DND-41 (cell line): ENCODE data around the gene NTN1.

Experiments used
- ATAC-seq: fragments of 200-7000 bp; cut with Tn5 transposase; 3 replicates; pipeline ENCODE4 v1.9.1; 2021; ENCODE audit warnings: low read depth; ENCODE audit not compliant: insufficient read depth
- DNase-seq: peaks from one replicate; pipeline ENCODE4 v3.0.0-alpha.2; 2020
- H2AFZ ChIP-seq: 2 replicates; pipeline ENCODE4 v1.6.0; 2012; ENCODE audit warnings: low read depth, low read length
- H3K27ac ChIP-seq: 2 replicates; pipeline ENCODE4 v1.5.1; 2012; ENCODE audit warnings: low read length, inconsistent platforms
- H3K27me3 ChIP-seq: fragments of 200-600 bp; sonication (generic); 2 replicates; pipeline ENCODE4 v1.6.0; 2012; ENCODE audit warnings: low read length, mild to moderate bottlenecking, inconsistent platforms; ENCODE audit not compliant: insufficient read depth, poor library complexity
- H3K36me3 ChIP-seq: 2 replicates; pipeline ENCODE4 v1.5.1; 2012; ENCODE audit warnings: low read length, inconsistent platforms; ENCODE audit not compliant: insufficient read depth
- H3K4me1 ChIP-seq: 2 replicates; pipeline ENCODE4 v1.5.1; 2012; ENCODE audit warnings: mild to moderate bottlenecking, low read length; ENCODE audit not compliant: insufficient read depth
- H3K4me2 ChIP-seq: 2 replicates; pipeline ENCODE4 v1.6.0; 2012; ENCODE audit warnings: mild to moderate bottlenecking, moderate library complexity, low read length, inconsistent platforms; ENCODE audit not compliant: insufficient read depth
- H3K4me3 ChIP-seq, 2 experiments: fragments of 200-600 bp in 1 of 2; shearing (Covaris generic) in 1 of 2; 2 replicates each; pipeline ENCODE4 v1.5.1; 2012 to 2016; ENCODE audit warnings: inconsistent platforms in 2 of 2, low read length in 2 of 2, mild to moderate bottlenecking in 2 of 2, low read depth in 1 of 2, moderate library complexity in 1 of 2
- H3K79me2 ChIP-seq: 2 replicates; pipeline ENCODE4 v1.6.0; 2012; ENCODE audit warnings: low read length, inconsistent platforms; ENCODE audit not compliant: insufficient read depth
- H3K9ac ChIP-seq: 2 replicates; pipeline ENCODE4 v1.6.0; 2012; ENCODE audit warnings: low read depth, mild to moderate bottlenecking, inconsistent platforms, low read length, moderate library complexity
- H3K9me3 ChIP-seq: 2 replicates; pipeline ENCODE4 v1.5.1; 2012; ENCODE audit warnings: low read length, moderate library complexity, mild to moderate bottlenecking, inconsistent platforms; ENCODE audit not compliant: insufficient read depth, severe bottlenecking
- H4K20me1 ChIP-seq: 2 replicates; pipeline ENCODE4 v1.6.0; 2012; ENCODE audit warnings: low read length; ENCODE audit not compliant: insufficient read depth
- CTCF ChIP-seq: IDR thresholded peaks from 2 replicates; pipeline ENCODE4 v1.5.1; 2012; ENCODE audit warnings: borderline replicate concordance, low read length, moderate library complexity, mild to moderate bottlenecking; ENCODE audit not compliant: poor library complexity, severe bottlenecking; ENCODE audit errors: extremely low read depth
- EZH2 ChIP-seq: IDR thresholded peaks from 3 replicates; pipeline ENCODE4 v1.6.1; 2012; ENCODE audit warnings: borderline replicate concordance, low read depth, mild to moderate bottlenecking, moderate library complexity, low read length, inconsistent platforms; ENCODE audit not compliant: severe bottlenecking

NTN1 gene

GRCh38 chr17:9232591-9233270, 211.4 kb downstream of the NTN1 start:
- Histone ChIP-seq H3K4me1 (no peaks in the 10 kb centered on the region), H2AFZ (no peak overlapping the region), H3K4me3 (no peak overlapping the region), H3K9me3 (no peaks in the 10 kb centered on the region), H3K79me2 (no peaks in the 10 kb centered on the region), H3K4me2 (no peak overlapping the region), H3K27me3 (no peaks in the 10 kb centered on the region), H3K36me3 (no peaks in the 10 kb centered on the region), H4K20me1 (no peaks in the 10 kb centered on the region), H3K9ac (no peak overlapping the region), H3K27ac (no peak overlapping the region)
- TF ChIP-seq CTCF (no peak), EZH2 (no peak)
- DNase-seq (no peak), ATAC-seq (no peak)

GRCh38 chr17:9233271-9233599, 211.9 kb downstream of the NTN1 start:
- no peaks in the 10 kb centered on the region for H3K9me3 ChIP-seq
- H2AFZ ChIP-seq, result no peak overlapping the region
- no peaks in the 10 kb centered on the region for H3K36me3 ChIP-seq
- H3K4me3 ChIP-seq, result no peak overlapping the region
- no peaks in the 10 kb centered on the region for H4K20me1 ChIP-seq
- no peak overlapping the region for H3K27ac ChIP-seq
- no peak for DNase-seq
- no peak for TF ChIP-seq CTCF
- TF ChIP-seq EZH2, result no peak
- no peaks in the 10 kb centered on the region for H3K4me1 ChIP-seq
- no peaks in the 10 kb centered on the region for H3K27me3 ChIP-seq
- no peak overlapping the region for H3K9ac ChIP-seq
- ATAC-seq, result no peak
- no peaks in the 10 kb centered on the region for H3K79me2 ChIP-seq
- H3K4me2 ChIP-seq, result no peak overlapping the region

- H3K9me3 ChIP-seq, result no peaks in the 10 kb centered on the region
- no peak for TF ChIP-seq EZH2
- TF ChIP-seq CTCF, result no peak
- H3K27ac ChIP-seq, result no peak overlapping the region
- no peak overlapping the region for H3K4me3 ChIP-seq
- H2AFZ ChIP-seq, result no peak overlapping the region
- DNase-seq (no peak), ATAC-seq (no peak)
- no peak overlapping the region for H3K9ac ChIP-seq
- H3K36me3 ChIP-seq, result no peaks in the 10 kb centered on the region
- H3K4me2 ChIP-seq, result no peak overlapping the region
- no peaks in the 10 kb centered on the region for H3K27me3 ChIP-seq
- no peaks in the 10 kb centered on the region for H3K79me2 ChIP-seq
- H3K4me1 ChIP-seq, result no peaks in the 10 kb centered on the region
- H4K20me1 ChIP-seq, result no peaks in the 10 kb centered on the region
These were observed 212.5 kb downstream of the NTN1 start for GRCh38 chr17:9233761-9234160.
